HL-60/S4 treated with retinoic acid at 250 ng/mL for 4 days and 3 days (cell line): ENCODE results near the gene FGF21.

ENCODE experiments used
- in situ Hi-C: fragments of 300-500 bp; cut with MboI; formaldehyde crosslinking; loops from 2 replicates; pipeline ENCODE4 v1.7.0; 2022; ENCODE audit warnings: low sequenced_read_pairs

The FGF21 gene

GRCh38 chr19:48728911-48729664 lies 26.2 kb upstream of the FGF21 start:
- in situ Hi-C loops, result no loop called here

- in situ Hi-C loops, result no loop called here
These were observed 23.9 kb upstream of the FGF21 start for GRCh38 chr19:48731452-48731851.

- in situ Hi-C loops, result no loop called here
These were observed 20.7 kb upstream of the FGF21 start for GRCh38 chr19:48734625-48735024.

- in situ Hi-C loops, result no loop called here
These were observed 20.2 kb upstream of the FGF21 start for GRCh38 chr19:48735031-48735615.

- in situ Hi-C loops, result no loop called here
These were observed 17.8 kb upstream of the FGF21 start for GRCh38 chr19:48737360-48737998.

- in situ Hi-C loops, result no loop called here
These were observed 16.5 kb upstream of the FGF21 start for GRCh38 chr19:48738557-48739403.

- in situ Hi-C loops, result no loop called here
These were observed 15.7 kb upstream of the FGF21 start for GRCh38 chr19:48739404-48740163.

GRCh38 chr19:48740164-48740972 lies 15.0 kb upstream of the FGF21 start, which contains the start of gene RASIP1:
Gene RASIP1, minus strand, starts transcription at chr19:48740610. Its CDS starts 328 bp downstream, at chr19:48740282.
- in situ Hi-C loops, result no loop called here

- in situ Hi-C loops, result no loop called here
These were observed 14.0 kb upstream of the FGF21 start for GRCh38 chr19:48741129-48741999.

GRCh38 chr19:48742096-48742495 lies 13.2 kb upstream of the FGF21 start:
- in situ Hi-C loops, result no loop called here

- in situ Hi-C loops, result no loop called here
These were observed 9.9 kb upstream of the FGF21 start for GRCh38 chr19:48745208-48745995.

GRCh38 chr19:48746110-48746509 lies 9.2 kb upstream of the FGF21 start:
- in situ Hi-C loops, result no loop called here

GRCh38 chr19:48746738-48747575 lies 8.4 kb upstream of the FGF21 start, which contains the start of gene IZUMO1:
Gene IZUMO1, minus strand, starts transcription at chr19:48746909. Its CDS starts 1,050 bp downstream, at chr19:48745859.
- in situ Hi-C loops, result no loop called here

GRCh38 chr19:48749571-48750198 lies 5.6 kb upstream of the FGF21 start:
- in situ Hi-C loops, result no loop called here

- in situ Hi-C loops, result no loop called here
These were observed 5.0 kb upstream of the FGF21 start for GRCh38 chr19:48750351-48750750.

- in situ Hi-C loops, result no loop called here
These were observed 4.4 kb upstream of the FGF21 start for GRCh38 chr19:48750771-48751504.
